ENCODE measurements around the gene METTL26. TPM values are rescaled to one million over a fixed set of nuclear protein-coding genes. Genes with fewer than 3 reads are reported as not detected.

Gene METTL26
- total and polyA plus RNA-seq, 2 of the 8 experiments (the other 6 are each of a cell fraction or from before 2014, with no cell fraction given): 100 to 186 TPM

GRCh38 chr16:649631-650030 is 13.5 kb upstream of the METTL26 start:
- Histone ChIP-seq H2BK12ac (ENCODE audit: low read depth, low read length) (no peak overlapping the region), H3K4me1 (replicated peaks in 1 of 4; ENCODE audit: control insufficient read depth in 3 of 4, insufficient read depth in 4 of 4, low read length in 3 of 4) (peaks cover 0 to 4% (median under 1%) of the 10 kb centered on the region in 4 experiments; a peak in 4 of 7 replicates), H3K56ac (replicated peaks; ENCODE audit: insufficient read length, low read depth, low read length) (no peak overlapping the region), H2BK20ac (ENCODE audit: low read length) (no peak overlapping the region), H4K5ac (ENCODE audit: insufficient read length, low read depth, low read length) (no peak overlapping the region), H3K27me3 (replicated peaks in 1 of 4; ENCODE audit: control insufficient read depth in 3 of 4, extremely low read depth in 1 of 4, insufficient read depth in 3 of 4, low read length in 3 of 4) (no peaks in the 10 kb centered on the region), H3K4me2 (ENCODE audit: insufficient read depth in 1 of 2, low read depth in 2 of 2, low read length in 2 of 2) (peak overlapping the region; percentile 67 to 86), H3K18ac (ENCODE audit: extremely low read depth, low read length) (no peak overlapping the region), H3K79me2 (ENCODE audit: control insufficient read depth in 1 of 2, insufficient read depth in 2 of 2, low read length in 2 of 2) (no peaks in the 10 kb centered on the region), H4K8ac (ENCODE audit: extremely low read depth, insufficient read depth, low read length) (no peak overlapping the region), H3K14ac (ENCODE audit: insufficient read length) (no peak overlapping the region), H2AK5ac (ENCODE audit: low read depth, low read length) (no peak overlapping the region), H3K79me1 (ENCODE audit: low read depth, low read length) (no peaks in the 10 kb centered on the region; the same call in 1 of the 2 replicates), H3K36me3 (ENCODE audit: control insufficient read depth in 2 of 4, insufficient read depth in 4 of 4, low read length in 3 of 4) (peaks cover 0 to 9% (median 1%) of the 10 kb centered on the region in 4 experiments; a peak in 1 of 8 replicates), H2BK5ac (ENCODE audit: low read depth, low read length) (no peak overlapping the region), H2AFZ (ENCODE audit: low read length) (no peak overlapping the region), H3K23me2 (ENCODE audit: low read depth, low read length) (peaks cover 7% of the 10 kb centered on the region), H3K9me3 (ENCODE audit: insufficient read depth in 2 of 2, low read depth in 1 of 2, low read length in 1 of 2) (no peaks in the 10 kb centered on the region), H2BK120ac (replicated peaks; ENCODE audit: low read depth, low read length) (no peak overlapping the region), H4K91ac (replicated peaks; ENCODE audit: insufficient read length, low read length) (no peak overlapping the region), H3K9ac (replicated peaks in 1 of 4; ENCODE audit: extremely low read depth in 1 of 4, low read depth in 3 of 4, low read length in 3 of 4) (peak overlapping the region in 1 of 4 experiments; percentile 34; a peak in 3 of 7 replicates), H3K4ac (replicated peaks; ENCODE audit: insufficient read length, low read depth, low read length) (no peak overlapping the region), H4K20me1 (replicated peaks in 1 of 2; ENCODE audit: control insufficient read depth in 1 of 2, insufficient read depth in 2 of 2, low read length in 2 of 2) (peaks cover 0 to 9% of the 10 kb centered on the region in 2 experiments), H3K27ac (ENCODE audit: low read depth, low read length) (no peak overlapping the region), H3K4me3 (ENCODE audit: extremely low read depth in 1 of 4, insufficient read depth in 2 of 4, low read depth in 3 of 4, low read length in 4 of 4) (peak overlapping the region; percentile 59 to 76 (median 68)), H2BK15ac (ENCODE audit: low read length) (no peak overlapping the region), H3K23ac (ENCODE audit: insufficient read length) (no peak overlapping the region)
- TF ChIP-seq JUND (IDR thresholded peaks at IDR 0.05; ENCODE audit: low read length) (no peak), SRF (IDR thresholded peaks at IDR 0.05; ENCODE audit: low read depth, low read length) (no peak), KDM4A (IDR thresholded peaks at IDR 0.05; ENCODE audit: low read depth, low read length, severe bottlenecking) (peak; percentile 13), SUZ12 (IDR thresholded peaks at IDR 0.05; ENCODE audit: low read length) (no peak), SIN3A (conservative IDR thresholded peaks at IDR 0.05 in 1 of 2, IDR thresholded peaks at IDR 0.05 in 1 of 2; ENCODE audit: low read depth in 1 of 2, low read length in 2 of 2) (no peak), POLR2AphosphoS5 (IDR thresholded peaks at IDR 0.05; ENCODE audit: low read depth, low read length) (no peak), SP4 (IDR thresholded peaks at IDR 0.05; ENCODE audit: low read length) (no peak), SIRT6 (IDR thresholded peaks at IDR 0.05; ENCODE audit: low read length) (no peak)
- DNase-seq (ENCODE audit: low read depth in 1 of 2, low spot score in 2 of 2) (no peak), FAIRE-seq (no peak)
- ChIA-PET POLR2A (ENCODE audit: partially characterized antibody) (interaction anchor here (0.8 to 2.9 kb wide), 15 partner anchors 8 to 265 kb away, joined by 3 to 14 read pairs (median 4); partner anchors contain the start of genes METTL26, RHBDL1, RHOT2 and STUB1), CTCF (ENCODE audit: partially characterized antibody) (interaction anchor here (0.6 to 7.9 kb wide), 6 partner anchors 11 to 110 kb away, joined by 3 to 104 read pairs (median 13); partner anchors contain the start of gene RHOT2)
- WGBS, 2 experiments (ENCODE audit: extremely low coverage in 1 of 2, insufficient coverage in 1 of 2, insufficient read length in 1 of 2, insufficient replicate concordance in 2 of 2, low coverage in 1 of 2, low lambda C conversion rate in 2 of 2, missing lambda C conversion rate in 1 of 2): 13% methylated on average over 30 of the region's 44 CpGs; no CpG with 5 or more reads in 1 of the 2 experiments

Data from H1 (cell line).